ENCODE results near the gene IL5. TPM values are rescaled to one million over a fixed set of nuclear protein-coding genes. Genes with fewer than 3 reads are reported as not detected.

Gene IL5
- total and polyA plus RNA-seq, 2 of the 13 experiments (the other 11 are each of a cell fraction or from before 2014, with no cell fraction given), result not detected

DNA sequence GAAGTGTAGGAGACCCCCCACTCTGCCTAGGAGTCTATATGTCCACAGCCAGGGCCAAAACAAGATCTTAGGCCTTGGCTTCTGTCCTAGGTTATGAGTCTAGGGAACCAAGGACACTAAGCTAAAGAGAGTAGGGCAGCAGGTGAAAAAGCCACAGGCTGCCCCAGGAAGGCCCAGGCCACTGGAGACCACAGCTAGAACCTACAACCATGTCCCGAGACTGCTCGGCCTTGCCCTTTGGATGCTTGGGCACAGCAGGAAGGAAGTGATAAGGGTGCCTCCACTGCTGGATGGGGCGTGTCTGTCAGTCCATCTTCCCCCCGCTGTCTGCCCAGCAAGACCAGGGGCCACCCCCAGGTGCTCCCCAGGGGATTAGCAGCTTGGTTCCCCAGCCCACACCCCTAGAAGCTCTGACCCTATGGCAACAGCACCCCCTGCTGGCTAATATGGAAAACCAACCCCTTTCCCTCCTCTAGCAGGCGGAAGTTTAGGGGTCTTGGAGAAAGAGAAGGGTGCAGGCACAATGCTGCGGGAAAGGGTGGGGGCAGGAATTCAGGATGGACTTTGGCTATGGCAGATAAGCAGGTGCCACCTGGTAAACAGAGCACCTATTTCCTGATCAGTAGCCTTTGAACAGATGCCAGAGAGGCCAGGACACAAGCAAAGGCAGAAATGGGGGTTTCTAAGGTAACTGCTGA is 42.2 kb downstream of the IL5 start (continued):
- TF ChIP-seq DPF2 (CRISPR knock-in tag; IDR thresholded peaks at IDR 0.05; ENCODE audit: borderline replicate concordance, low read depth), result peak; percentile 33; the same call in 1 of the 2 replicates
- peak; percentile 69; the same call in 1 of the 2 replicates for TF ChIP-seq ZNF772 (CRISPR knock-in tag; IDR thresholded peaks at IDR 0.05)
- TF ChIP-seq ZFP36L1 (CRISPR knock-in tag; IDR thresholded peaks at IDR 0.05), result no peak
- TF ChIP-seq ZSCAN29 (CRISPR knock-in tag; conservative IDR thresholded peaks at IDR 0.05), result peak; percentile 15; the same call in 1 of the 2 replicates
- TF ChIP-seq HNF4G (IDR thresholded peaks at IDR 0.05; ENCODE audit: borderline replicate concordance, low read depth, low read length), result peak; percentile 83
- TF ChIP-seq HNF4G (CRISPR knock-in tag; IDR thresholded peaks at IDR 0.05; ENCODE audit: borderline replicate concordance, low read depth), result peak; percentile 32; the same call in 1 of the 2 replicates
- 0 out of 2 replicates have a peak, but pooled peaks have one; percentile 52 for TF ChIP-seq ARHGAP35 (CRISPR knock-in tag; IDR thresholded peaks at IDR 0.05; ENCODE audit: borderline replicate concordance)
- peak; percentile 79 for TF ChIP-seq RFX5 (IDR thresholded peaks at IDR 0.05; ENCODE audit: low read depth, low read length)
- peak; percentile 63; the same call in 1 of the 2 replicates for TF ChIP-seq ZMAT3 (CRISPR knock-in tag; conservative IDR thresholded peaks at IDR 0.05)
- TF ChIP-seq, protein P1, sequence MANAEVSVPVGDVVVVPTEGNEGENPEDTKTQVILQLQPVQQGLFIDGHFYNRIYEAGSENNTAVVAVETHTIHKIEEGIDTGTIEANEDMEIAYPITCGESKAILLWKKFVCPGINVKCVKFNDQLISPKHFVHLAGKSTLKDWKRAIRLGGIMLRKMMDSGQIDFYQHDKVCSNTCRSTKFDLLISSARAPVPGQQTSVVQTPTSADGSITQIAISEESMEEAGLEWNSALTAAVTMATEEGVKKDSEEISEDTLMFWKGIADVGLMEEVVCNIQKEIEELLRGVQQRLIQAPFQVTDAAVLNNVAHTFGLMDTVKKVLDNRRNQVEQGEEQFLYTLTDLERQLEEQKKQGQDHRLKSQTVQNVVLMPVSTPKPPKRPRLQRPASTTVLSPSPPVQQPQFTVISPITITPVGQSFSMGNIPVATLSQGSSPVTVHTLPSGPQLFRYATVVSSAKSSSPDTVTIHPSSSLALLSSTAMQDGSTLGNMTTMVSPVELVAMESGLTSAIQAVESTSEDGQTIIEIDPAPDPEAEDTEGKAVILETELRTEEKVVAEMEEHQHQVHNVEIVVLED (CRISPR knock-in tag; IDR thresholded peaks at IDR 0.05; ENCODE audit: borderline replicate concordance), result peak; percentile 13; the same call in 1 of the 2 replicates
- TF ChIP-seq, protein P2, sequence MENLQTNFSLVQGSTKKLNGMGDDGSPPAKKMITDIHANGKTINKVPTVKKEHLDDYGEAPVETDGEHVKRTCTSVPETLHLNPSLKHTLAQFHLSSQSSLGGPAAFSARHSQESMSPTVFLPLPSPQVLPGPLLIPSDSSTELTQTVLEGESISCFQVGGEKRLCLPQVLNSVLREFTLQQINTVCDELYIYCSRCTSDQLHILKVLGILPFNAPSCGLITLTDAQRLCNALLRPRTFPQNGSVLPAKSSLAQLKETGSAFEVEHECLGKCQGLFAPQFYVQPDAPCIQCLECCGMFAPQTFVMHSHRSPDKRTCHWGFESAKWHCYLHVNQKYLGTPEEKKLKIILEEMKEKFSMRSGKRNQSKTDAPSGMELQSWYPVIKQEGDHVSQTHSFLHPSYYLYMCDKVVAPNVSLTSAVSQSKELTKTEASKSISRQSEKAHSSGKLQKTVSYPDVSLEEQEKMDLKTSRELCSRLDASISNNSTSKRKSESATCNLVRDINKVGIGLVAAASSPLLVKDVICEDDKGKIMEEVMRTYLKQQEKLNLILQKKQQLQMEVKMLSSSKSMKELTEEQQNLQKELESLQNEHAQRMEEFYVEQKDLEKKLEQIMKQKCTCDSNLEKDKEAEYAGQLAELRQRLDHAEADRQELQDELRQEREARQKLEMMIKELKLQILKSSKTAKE (CRISPR knock-in tag; IDR thresholded peaks at IDR 0.05; ENCODE audit: borderline replicate concordance), result peak; percentile 48; the same call in 1 of the 2 replicates
- TF ChIP-seq LCORL (IDR thresholded peaks at IDR 0.05), result no peak
- peak; percentile 88 for TF ChIP-seq LCORL (CRISPR knock-in tag; IDR thresholded peaks at IDR 0.05)
- TF ChIP-seq TARDBP (CRISPR knock-in tag; IDR thresholded peaks at IDR 0.05), result peak; percentile 85
- TF ChIP-seq SMAD1 (CRISPR knock-in tag; IDR thresholded peaks at IDR 0.05; ENCODE audit: borderline replicate concordance, low read depth), result peak; percentile 55; the same call in 1 of the 2 replicates
- peak; percentile 63 for TF ChIP-seq MEF2D (CRISPR knock-in tag; IDR thresholded peaks at IDR 0.05)
- peak; percentile 18; the same call in 1 of the 2 replicates for TF ChIP-seq MIXL1 (CRISPR knock-in tag; IDR thresholded peaks at IDR 0.05)
- TF ChIP-seq CCAR2 (optimal IDR thresholded peaks at IDR 0.05; ENCODE audit: low read depth, low read length), result peak; percentile 53
- TF ChIP-seq ZMYM2 (CRISPR knock-in tag; IDR thresholded peaks at IDR 0.05), result 0 out of 2 replicates have a peak, but pooled peaks have one; percentile 32
- no peak for TF ChIP-seq JUNB (CRISPR knock-in tag; IDR thresholded peaks at IDR 0.05; ENCODE audit: borderline replicate concordance)
- TF ChIP-seq, protein P3, sequence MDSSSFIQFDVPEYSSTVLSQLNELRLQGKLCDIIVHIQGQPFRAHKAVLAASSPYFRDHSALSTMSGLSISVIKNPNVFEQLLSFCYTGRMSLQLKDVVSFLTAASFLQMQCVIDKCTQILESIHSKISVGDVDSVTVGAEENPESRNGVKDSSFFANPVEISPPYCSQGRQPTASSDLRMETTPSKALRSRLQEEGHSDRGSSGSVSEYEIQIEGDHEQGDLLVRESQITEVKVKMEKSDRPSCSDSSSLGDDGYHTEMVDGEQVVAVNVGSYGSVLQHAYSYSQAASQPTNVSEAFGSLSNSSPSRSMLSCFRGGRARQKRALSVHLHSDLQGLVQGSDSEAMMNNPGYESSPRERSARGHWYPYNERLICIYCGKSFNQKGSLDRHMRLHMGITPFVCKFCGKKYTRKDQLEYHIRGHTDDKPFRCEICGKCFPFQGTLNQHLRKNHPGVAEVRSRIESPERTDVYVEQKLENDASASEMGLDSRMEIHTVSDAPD (CRISPR knock-in tag; IDR thresholded peaks at IDR 0.05), result peak; percentile 89; the same call in 1 of the 2 replicates
- peak; percentile 47; the same call in 1 of the 2 replicates for TF ChIP-seq ZNF773 (CRISPR knock-in tag; IDR thresholded peaks at IDR 0.05; ENCODE audit: borderline replicate concordance)
- peak; percentile 82 for TF ChIP-seq FOXO1 (CRISPR knock-in tag; IDR thresholded peaks at IDR 0.05)
- TF ChIP-seq FOXP1 (IDR thresholded peaks at IDR 0.05), result no peak
- peak; percentile 63; the same call in 1 of the 2 replicates for TF ChIP-seq FOXP1 (CRISPR knock-in tag; IDR thresholded peaks at IDR 0.05)

Measured in HepG2 (cell line).